ENCODE results near the gene SMIM33. TPM values are rescaled to one million over a fixed set of nuclear protein-coding genes. Genes with fewer than 3 reads are reported as not detected.
A peak's percentile ranks its signal among the peaks of the same experiment; 100 is the strongest.
"Not testable (repeated sequence)": the region's sequence is repeated elsewhere in the genome, so short reads cannot be mapped to it uniquely, and the experiment has no call there.

SMIM33 gene
- total RNA-seq, 5 donors from 2014 or later (not counting 1 experiment from before 2014, with no cell fraction given): 0.13 to 1.1 (median 0.47) TPM

GRCh38 chr5:139478657-139479423 lies 8.0 kb downstream of the SMIM33 start:
- WGBS (ENCODE audit: insufficient coverage): 85% methylated on average over 5 of the region's 9 CpGs
- H3K27ac ChIP-seq (ENCODE audit: low read length): peak overlapping the region; percentile 19
- H3K4me1 ChIP-seq (ENCODE audit: control insufficient read depth in 1 of 2, extremely low read depth in 1 of 2, insufficient read depth in 2 of 2, low read length in 2 of 2): peaks cover 8 to 94% of the 10 kb centered on the region in 2 experiments
- H3K27me3 ChIP-seq (replicated peaks in 1 of 2; ENCODE audit: control insufficient read depth in 2 of 2, extremely low read depth in 1 of 2, insufficient read depth in 2 of 2, low read length in 1 of 2); H3K9me3 ChIP-seq; DNase-seq; H3K4me3 ChIP-seq (ENCODE audit: control insufficient read depth in 1 of 2, extremely low read depth in 1 of 2, low read length in 1 of 2); ATAC-seq (replicated peaks in 1 of 4); H3K9me3 Mint-ChIP-seq; H3K27me3 Mint-ChIP-seq: not testable (repeated sequence)
- Mint-ChIP-seq H3K4me1 (peaks cover 58 to 71% (median 67%) of the 10 kb centered on the region in 3 donors), H3K36me3 (peaks cover 25% of the 10 kb centered on the region), H3K27ac (peak overlapping the region; percentile 86 to 87), H3K4me3 (peak overlapping the region; percentile 9 to 65 (median 40))
- H3K36me3 ChIP-seq (ENCODE audit: control insufficient read depth in 2 of 2, extremely low read depth in 1 of 2, insufficient read depth in 1 of 2, low read length in 1 of 2): peaks cover 13 to 59% of the 10 kb centered on the region in 2 donors
- CTCF ChIA-PET: interaction anchor here (0.6 to 1.0 kb wide), 3 partner anchors 35 to 76 kb away, joined by 3 to 5 read pairs (median 4); no protein-coding TSS in a partner anchor
- POLR2A ChIA-PET: interaction anchor here (0.6 to 1.0 kb wide), 2 partner anchors 7 to 20 kb away, joined by 3 to 5 read pairs; no protein-coding TSS in a partner anchor

GRCh38 chr5:139479729-139480128 lies 8.9 kb downstream of the SMIM33 start:
- ChIA-PET POLR2A (interaction anchor here (0.6 kb wide), 2 partner anchors 9 to 83 kb away, joined by 4 to 7 read pairs; no protein-coding TSS in a partner anchor), CTCF (interaction anchor here (0.7 to 1.0 kb wide), 3 partner anchors 34 to 77 kb away, joined by 4 to 6 read pairs (median 5); no protein-coding TSS in a partner anchor)
- not testable (repeated sequence) for H3K4me3 ChIP-seq (ENCODE audit: control insufficient read depth in 1 of 2, extremely low read depth in 1 of 2, low read length in 1 of 2); H3K4me3 Mint-ChIP-seq; H3K9me3 Mint-ChIP-seq; H3K27ac Mint-ChIP-seq; DNase-seq; H3K27me3 Mint-ChIP-seq; H3K27ac ChIP-seq (ENCODE audit: low read length); ATAC-seq (replicated peaks in 1 of 4); H3K9me3 ChIP-seq; H3K27me3 ChIP-seq (replicated peaks in 1 of 2; ENCODE audit: control insufficient read depth in 2 of 2, extremely low read depth in 1 of 2, insufficient read depth in 2 of 2, low read length in 1 of 2)
- Mint-ChIP-seq H3K36me3 (peaks cover 25% of the 10 kb centered on the region), H3K4me1 (peaks cover 51 to 62% (median 59%) of the 10 kb centered on the region in 3 donors)
- 100% methylated on average over 1 of the region's 4 CpGs for WGBS (ENCODE audit: insufficient coverage)
- Histone ChIP-seq H3K36me3 (ENCODE audit: control insufficient read depth in 2 of 2, extremely low read depth in 1 of 2, insufficient read depth in 1 of 2, low read length in 1 of 2) (peaks cover 13 to 55% of the 10 kb centered on the region in 2 donors), H3K4me1 (ENCODE audit: control insufficient read depth in 1 of 2, extremely low read depth in 1 of 2, insufficient read depth in 2 of 2, low read length in 2 of 2) (peaks cover 8 to 85% of the 10 kb centered on the region in 2 experiments)

- Mint-ChIP-seq H3K4me3 (peak overlapping the region; percentile 86 to 89 (median 87)), H3K9me3 (no peaks in the 10 kb centered on the region), H3K36me3 (peaks cover 14% of the 10 kb centered on the region), H3K27ac (peak overlapping the region; percentile 97 to 98), H3K4me1 (peaks cover 37 to 49% (median 45%) of the 10 kb centered on the region in 3 donors), H3K27me3 (no peaks in the 10 kb centered on the region)
- H3K4me3 ChIP-seq (ENCODE audit: control insufficient read depth in 1 of 2, extremely low read depth in 1 of 2, low read length in 1 of 2): peak overlapping the region; percentile 78 to 83
- no peaks in the 10 kb centered on the region for H3K9me3 ChIP-seq
- ChIA-PET POLR2A (interaction anchor here (0.6 to 2.4 kb wide), 4 partner anchors 17 to 928 kb away, joined by 3 to 9 read pairs (median 6); partner anchors contain the start of gene DNAJC18 (in 1 of the 2)), CTCF (interaction anchor here (0.6 to 1.9 kb wide), 4 partner anchors 21 to 61 kb away, joined by 3 to 13 read pairs (median 4); no protein-coding TSS in a partner anchor)
- 31% methylated on average over 6 of the region's 12 CpGs for WGBS (ENCODE audit: insufficient coverage)
- ATAC-seq (replicated peaks in 1 of 4): peak in 3 of 4 experiments; percentile 39 to 50 (median 45)
- H3K4me1 ChIP-seq (ENCODE audit: control insufficient read depth in 1 of 2, extremely low read depth in 1 of 2, insufficient read depth in 2 of 2, low read length in 2 of 2): peaks cover 6 to 71% of the 10 kb centered on the region in 2 experiments
- no peaks in the 10 kb centered on the region for H3K27me3 ChIP-seq (replicated peaks in 1 of 2; ENCODE audit: control insufficient read depth in 2 of 2, extremely low read depth in 1 of 2, insufficient read depth in 2 of 2, low read length in 1 of 2)
- peaks cover 11 to 44% of the 10 kb centered on the region in 2 donors for H3K36me3 ChIP-seq (ENCODE audit: control insufficient read depth in 2 of 2, extremely low read depth in 1 of 2, insufficient read depth in 1 of 2, low read length in 1 of 2)
- peak overlapping the region; percentile 90 for H3K27ac ChIP-seq (ENCODE audit: low read length)
- peak in 4 of 35 experiments; percentile 25 to 49 (median 41) for DNase-seq
Measured at GRCh38 chr5:139481122-139481533, 10.3 kb downstream of the SMIM33 start.

GRCh38 chr5:139481580-139482049 lies 10.8 kb downstream of the SMIM33 start:
- 17% methylated on average over 4 of the region's 5 CpGs for WGBS (ENCODE audit: insufficient coverage)
- Histone ChIP-seq H3K27ac (ENCODE audit: low read length) (peak overlapping the region; percentile 90), H3K27me3 (replicated peaks in 1 of 2; ENCODE audit: control insufficient read depth in 2 of 2, extremely low read depth in 1 of 2, insufficient read depth in 2 of 2, low read length in 1 of 2) (no peaks in the 10 kb centered on the region), H3K4me1 (ENCODE audit: control insufficient read depth in 1 of 2, extremely low read depth in 1 of 2, insufficient read depth in 2 of 2, low read length in 2 of 2) (peaks cover 6 to 68% of the 10 kb centered on the region in 2 experiments), H3K4me3 (ENCODE audit: control insufficient read depth in 1 of 2, extremely low read depth in 1 of 2, low read length in 1 of 2) (peak overlapping the region; percentile 78 to 83), H3K36me3 (ENCODE audit: control insufficient read depth in 2 of 2, extremely low read depth in 1 of 2, insufficient read depth in 1 of 2, low read length in 1 of 2) (peaks cover 10 to 42% of the 10 kb centered on the region in 2 donors), H3K9me3 (no peaks in the 10 kb centered on the region)
- peak overlapping the region; percentile 97 to 98 for H3K27ac Mint-ChIP-seq
- H3K4me3 Mint-ChIP-seq: peak overlapping the region; percentile 86 to 89 (median 87)
- DNase-seq: peak in 2 of 35 experiments; percentile 30 to 37
- no peaks in the 10 kb centered on the region for H3K9me3 Mint-ChIP-seq
- peaks cover 34 to 45% (median 41%) of the 10 kb centered on the region in 3 donors for H3K4me1 Mint-ChIP-seq
- H3K36me3 Mint-ChIP-seq: peaks cover 14% of the 10 kb centered on the region
- ChIA-PET POLR2A (interaction anchor here (0.6 to 2.4 kb wide), 7 partner anchors 16 to 928 kb away, joined by 3 to 9 read pairs (median 5); partner anchors contain the start of gene DNAJC18 (in 1 of the 2)), CTCF (interaction anchor here (0.6 to 1.9 kb wide), 8 partner anchors 21 to 62 kb away, joined by 3 to 13 read pairs (median 6); partner anchors contain the start of gene DNAJC18 (in 1 of the 2))
- ATAC-seq (replicated peaks in 1 of 4): peak in 3 of 4 experiments; percentile 19 to 32 (median 25)
- H3K27me3 Mint-ChIP-seq: no peaks in the 10 kb centered on the region

- POLR2A ChIA-PET: interaction anchor here (0.5 to 2.4 kb wide), 9 partner anchors 15 to 190 kb away, joined by 3 to 9 read pairs (median 4); partner anchors contain the start of gene DNAJC18 (in 1 of the 2)
- ATAC-seq (replicated peaks in 1 of 4): peak; percentile 72 to 89 (median 76)
- 1% methylated on average over 10 of the region's 19 CpGs for WGBS (ENCODE audit: insufficient coverage)
- Mint-ChIP-seq H3K27me3 (no peaks in the 10 kb centered on the region), H3K4me3 (peak within 1 kb of the TSS; percentile 86 to 89 (median 87)), H3K4me1 (peaks cover 34 to 44% (median 41%) of the 10 kb centered on the region in 3 donors), H3K36me3 (peaks cover 14% of the 10 kb centered on the region), H3K9me3 (no peaks in the 10 kb centered on the region), H3K27ac (peak within 1 kb of the TSS; percentile 97 to 98)
- CTCF ChIA-PET: interaction anchor here (1.1 to 1.9 kb wide), 8 partner anchors 30 to 62 kb away, joined by 3 to 13 read pairs (median 5); partner anchors contain the start of gene DNAJC18 (in 1 of the 2)
- Histone ChIP-seq H3K4me1 (ENCODE audit: control insufficient read depth in 1 of 2, extremely low read depth in 1 of 2, insufficient read depth in 2 of 2, low read length in 2 of 2) (peaks cover 6 to 62% of the 10 kb centered on the region in 2 experiments), H3K27ac (ENCODE audit: low read length) (peak within 1 kb of the TSS; percentile 90), H3K36me3 (ENCODE audit: control insufficient read depth in 2 of 2, extremely low read depth in 1 of 2, insufficient read depth in 1 of 2, low read length in 1 of 2) (peaks cover 7 to 36% of the 10 kb centered on the region in 2 donors), H3K4me3 (ENCODE audit: control insufficient read depth in 1 of 2, extremely low read depth in 1 of 2, low read length in 1 of 2) (peak within 1 kb of the TSS; percentile 78 to 83), H3K27me3 (replicated peaks in 1 of 2; ENCODE audit: control insufficient read depth in 2 of 2, extremely low read depth in 1 of 2, insufficient read depth in 2 of 2, low read length in 1 of 2) (no peaks in the 10 kb centered on the region), H3K9me3 (no peaks in the 10 kb centered on the region)
- DNase-seq: peak; percentile 32 to 82 (median 59)
Measured at GRCh38 chr5:139482050-139482889, 11.5 kb downstream of the SMIM33 start, which contains the start of gene STING1. Gene STING1 (minus strand): TSS chr5:139482758. CDS start chr5:139481704, 1,054 bp downstream.

Data from T-cell (primary cell).